Ovary (tissue), 9 donors: ENCODE results near the gene B2M. TPM values are rescaled to one million over a fixed set of nuclear protein-coding genes. Genes with fewer than 3 reads are reported as not detected.

Source experiments
- DNase-seq, 5 donors: peaks; one replicate each; pipeline ENCODE4 v3.0.0-alpha.2; 2019 to 2020
- H3K27ac ChIP-seq, 2 donors: fragments of 200-600 bp; one replicate each; pipeline versions ENCODE4 v1.5.1 to v1.8.0; 2019 to 2022
- H3K27me3 ChIP-seq: fragments of 200-600 bp; one replicate; pipeline ENCODE4 v1.8.0; 2022
- H3K36me3 ChIP-seq: fragments of 200-600 bp; sonication (generic); one replicate; pipeline ENCODE4 v1.5.1; 2019
- H3K4me1 ChIP-seq: one replicate; pipeline ENCODE4 v1.8.1; 2013; ENCODE audit warnings: mild to moderate bottlenecking, moderate library complexity; ENCODE audit not compliant: insufficient read depth
- H3K4me3 ChIP-seq: fragments of 200-600 bp; sonication (generic); one replicate; pipeline ENCODE4 v1.5.1; 2017
- H3K9me3 ChIP-seq, 2 donors: fragments of 200-600 bp in 1 of 2; sonication (generic) in 1 of 2; one replicate each; pipeline versions ENCODE4 v1.5.1 to v1.8.1; 2013 to 2019; ENCODE audit warnings: mild to moderate bottlenecking in 1 of 2, moderate library complexity in 1 of 2
- CTCF ChIP-seq, 3 donors: fragments of 450-650 bp in 2 of 3; fragments of 200-600 bp in 1 of 3; IDR thresholded peaks; one replicate each; pipeline versions ENCODE4 v1.5.1 to v1.8.0; 2016 to 2022; ENCODE audit warnings: antibody characterized with exemption in 3 of 3, mild to moderate bottlenecking in 1 of 3
- EP300 ChIP-seq: sonication (generic); formaldehyde crosslinking; IDR thresholded peaks from one replicate; pipeline ENCODE4 v1.6.1; 2017; ENCODE audit warnings: antibody characterized with exemption
- POLR2A ChIP-seq: fragments of 450-650 bp; IDR thresholded peaks from one replicate; pipeline ENCODE4 v1.6.1; 2017; ENCODE audit warnings: antibody characterized with exemption, mild to moderate bottlenecking, moderate library complexity
- WGBS, 3 donors: extraction: QIAGEN DNeasy Blood & Tissue Kit in 1 of 3; methylation state at CpG; one replicate each; pipeline versions ENCODE4 v1.1.5 to v1.1.7; 2013 to 2017; 5-methylcytosine and 5-hydroxymethylcytosine counted together
- intact Hi-C, 4 donors: fragments of 100-400 bp; cut with DNase I; formaldehyde crosslinking; loops; one replicate each; pipeline versions ENCODE4 v1.11.0 to v1.15.1; 2022 to 2023
- polyA plus RNA-seq, 2 donors: library from polyadenylated mRNA; stranded (reverse); fragments of 200-250 nt in 1 of 2; fragments of 350-450 nt in 1 of 2; fragmentation: Illumina TruSeq in 1 of 2; extraction: RNeasy Lipid Tissue Mini Kit (QIAGEN cat#74804) in 1 of 2; gene quantifications; one replicate each; pipeline ENCODE4 v1.2.3, GENCODE V29; 2013 to 2014
- total RNA-seq, 7 donors: library from RNA; depleted of rRNA in 2 of 7; stranded (reverse); fragments of >200 nt in 2 of 7; fragmentation: NEBNext Ultra II Directional in 3 of 7; extraction: Animal tissue kit (Norgen Biotek cat#: 25700) in 3 of 7; gene quantifications; one replicate each; pipeline versions ENCODE4 v1.1.0 to v1.2.4, GENCODE V29; 2016 to 2023
- donor health status: DM: no; HTN: no; CAD: no; lungs with moderate emphysema.
- donor health status: DM: no; HTN: no; CAD: no.
- donor health status: Bipolar disorder and iron deficiency.
- donor health status: DM: yes; HTN: yes; CAD: no.
- donor health status: DM: no; HTN: no; CAD: no.
- donor health status: DM: yes; HTN: yes; CAD: no.

The B2M gene
- total and polyA plus RNA-seq, 9 donors, result 827 to 6,504 (median 1,371) TPM

- Histone ChIP-seq H3K4me1 (peaks cover 4% of the 10 kb centered on the region), H3K9me3 (no peaks in the 10 kb centered on the region), H3K4me3 (no peak overlapping the region), H3K36me3 (no peaks in the 10 kb centered on the region), H3K27me3 (no peaks in the 10 kb centered on the region), H3K27ac (no peak overlapping the region)
- TF ChIP-seq CTCF (IDR thresholded peaks at IDR 0.05), result no peak
- no peak for TF ChIP-seq EP300
- TF ChIP-seq POLR2A, result no peak
- 74 to 82% (median 76%) methylated on average over 6 of the region's 6 CpGs for WGBS, 3 donors
- DNase-seq, result no peak
- intact Hi-C loops, result loop anchor here in 1 of 4 donors (10.0 kb wide), 1 partner anchor 470 kb away; the partner anchor contains the start of gene SHF
These were observed 4.0 kb downstream of the B2M start for GRCh38 chr15:44715142-44715796.

- intact Hi-C loops, result loop anchor here in 1 of 4 donors (10.0 kb wide), 1 partner anchor 469 kb away; the partner anchor contains the start of gene SHF
- Histone ChIP-seq H3K4me3 (no peak overlapping the region), H3K4me1 (peaks cover 4% of the 10 kb centered on the region), H3K27ac (no peak overlapping the region), H3K9me3 (no peaks in the 10 kb centered on the region), H3K27me3 (no peaks in the 10 kb centered on the region), H3K36me3 (no peaks in the 10 kb centered on the region)
- WGBS, 3 donors, result 52 to 70% (median 53%) methylated on average over 2 of the region's 2 CpGs
- no peak for TF ChIP-seq POLR2A
- TF ChIP-seq EP300, result no peak
- no peak for TF ChIP-seq CTCF (IDR thresholded peaks at IDR 0.05)
- DNase-seq, result no peak
These were observed 4.5 kb downstream of the B2M start for GRCh38 chr15:44715797-44716334.

GRCh38 chr15:44716983-44717602 lies 5.8 kb downstream of the B2M start:
- DNase-seq, result no peak
- H3K27me3 ChIP-seq, result no peaks in the 10 kb centered on the region
- intact Hi-C loops, result loop anchor here in 1 of 4 donors (10.0 kb wide), 1 partner anchor 468 kb away; the partner anchor contains the start of gene SHF
- H3K4me3 ChIP-seq, result no peak overlapping the region
- H3K36me3 ChIP-seq, result no peaks in the 10 kb centered on the region
- no peak overlapping the region for H3K27ac ChIP-seq
- TF ChIP-seq CTCF (IDR thresholded peaks at IDR 0.05) (no peak), POLR2A (no peak), EP300 (no peak)
- WGBS, 3 donors, result 88 to 95% (median 89%) methylated on average over 2 of the region's 2 CpGs
- H3K9me3 ChIP-seq, result no peaks in the 10 kb centered on the region
- peaks cover 4% of the 10 kb centered on the region for H3K4me1 ChIP-seq

GRCh38 chr15:44718180-44718926 lies 7.0 kb downstream of the B2M start:
- Histone ChIP-seq H3K27ac (no peak overlapping the region), H3K4me3 (no peak overlapping the region), H3K9me3 (no peaks in the 10 kb centered on the region), H3K27me3 (no peaks in the 10 kb centered on the region), H3K36me3 (no peaks in the 10 kb centered on the region), H3K4me1 (peaks cover 2% of the 10 kb centered on the region)
- 61 to 84% (median 62%) methylated on average over 4 of the region's 4 CpGs for WGBS, 3 donors
- intact Hi-C loops, result loop anchor here in 1 of 4 donors (10.0 kb wide), 1 partner anchor 466 kb away; the partner anchor contains the start of gene SHF
- TF ChIP-seq POLR2A (no peak), CTCF (IDR thresholded peaks at IDR 0.05) (no peak), EP300 (no peak)
- no peak for DNase-seq
